Mammary epithelial cell (primary cell): ENCODE results near the gene ZNF462.

Experiments
- CTCF ChIP-seq, 2 donors: IDR thresholded peaks in 1 of 2; conservative IDR thresholded peaks in 1 of 2; 2 replicates each; pipeline ENCODE4 v1.5.1; 2011 to 2012; ENCODE audit warnings: inconsistent platforms in 2 of 2, low read length in 2 of 2, mild to moderate bottlenecking in 2 of 2, control low read depth in 1 of 2, low read depth in 1 of 2; ENCODE audit not compliant: insufficient read depth in 1 of 2; ENCODE audit errors: extremely low read depth in 1 of 2
- EZH2 ChIP-seq: IDR thresholded peaks from 2 replicates; pipeline ENCODE4 v1.6.1; 2012; ENCODE audit warnings: low read length, inconsistent platforms, borderline replicate concordance

- no peak for TF ChIP-seq CTCF (conservative IDR thresholded peaks at IDR 0.05 in 1 of 2, IDR thresholded peaks at IDR 0.05 in 1 of 2; ENCODE audit: extremely low read depth in 1 of 2, insufficient read depth in 1 of 2, low read depth in 1 of 2, low read length in 2 of 2)
- TF ChIP-seq EZH2, result no peak
Measured at GRCh38 chr9:106890608-106891007, 27.6 kb downstream of the ZNF462 start.
